T-helper 2 cell treated with Interferon-gamma antibody and Interleukin-4, amounts not matched to agents 100 ng/mL and 5 ng/mL, for 36 hours (primary cell): ENCODE measurements around the gene SORCS2. TPM values are rescaled to one million over a fixed set of nuclear protein-coding genes. Genes with fewer than 3 reads are reported as not detected.

Experiments
- intact Hi-C: fragments of 100-400 bp; cut with micrococcal nuclease; formaldehyde crosslinking; loops from one replicate; pipeline ENCODE4 v1.15.1; 2023
- total RNA-seq: library from RNA; stranded (reverse); gene quantifications from 2 replicates; pipeline ENCODE4 v1.2.3, GENCODE V29; 2022

Gene SORCS2
- total RNA-seq, 1 donor from 2014 or later, result 0.05 TPM

- intact Hi-C loops, result no loop called here
Observed at GRCh38 chr4:7646384-7647061, 454.2 kb downstream of the SORCS2 start.

GRCh38 chr4:7647186-7647585 lies 454.8 kb downstream of the SORCS2 start:
- intact Hi-C loops, result no loop called here

GRCh38 chr4:7647600-7648543 lies 455.5 kb downstream of the SORCS2 start:
- intact Hi-C loops, result no loop called here

DNA sequence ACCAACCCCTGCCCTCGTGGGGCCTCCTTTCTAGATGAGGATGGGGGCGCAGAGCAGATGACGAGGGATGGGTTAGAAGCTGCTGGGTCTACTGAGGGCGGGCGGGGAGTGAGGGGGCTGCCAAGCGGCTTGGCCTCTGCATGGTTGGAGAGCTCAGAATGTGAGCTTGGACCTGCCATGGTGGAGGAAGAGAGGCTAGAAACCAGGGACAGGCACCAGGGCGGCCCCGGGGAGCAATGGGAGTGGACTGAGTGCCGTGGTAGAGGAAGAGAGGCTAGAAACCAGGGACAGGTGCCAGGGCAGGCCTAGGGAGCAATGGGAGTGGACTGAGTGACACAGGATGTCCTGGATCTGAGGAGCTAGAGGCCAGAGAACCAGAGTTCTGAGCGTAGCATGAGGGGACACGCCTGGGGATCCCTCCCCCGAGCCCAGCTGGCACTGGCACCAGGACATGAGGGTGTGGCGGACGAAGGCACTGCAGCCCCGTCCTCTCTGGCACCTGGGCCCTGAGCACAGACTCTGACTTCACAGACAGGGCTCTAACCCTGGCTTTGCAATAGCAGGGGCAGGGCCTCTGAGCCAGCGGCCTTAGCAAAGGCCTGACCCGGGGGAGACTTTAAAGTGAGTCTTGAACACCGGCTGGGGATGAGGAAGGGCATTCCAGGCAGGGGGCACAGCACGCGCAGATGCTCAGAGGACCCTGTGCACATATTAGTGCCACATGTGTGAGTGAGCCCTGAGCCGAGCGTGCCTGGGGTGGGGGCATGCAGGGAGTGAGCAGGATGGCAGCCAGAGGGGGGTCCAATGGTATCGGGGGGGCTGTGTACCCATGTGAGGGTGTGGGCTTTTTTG lies 456.4 kb downstream of the SORCS2 start:
- intact Hi-C loops, result no loop called here

DNA sequence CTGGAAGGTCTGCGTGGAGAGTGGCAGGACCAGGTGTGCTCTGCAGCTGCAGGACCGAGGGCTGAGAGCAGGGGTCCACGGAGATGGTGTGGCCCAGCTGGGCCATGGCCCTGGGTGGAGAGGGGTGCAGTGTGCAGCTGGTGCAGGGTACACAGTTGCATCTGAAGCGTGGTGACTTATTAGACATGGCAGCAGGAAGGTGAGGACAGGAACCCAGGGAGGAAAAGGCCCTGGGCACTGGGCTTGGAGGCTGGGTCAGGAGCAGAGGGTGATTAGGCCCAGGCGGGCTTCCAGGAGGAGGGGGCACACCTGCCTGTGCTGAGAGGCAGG lies 457.0 kb downstream of the SORCS2 start:
- intact Hi-C loops, result no loop called here

- intact Hi-C loops, result loop anchor here (10.0 kb wide), 1 partner anchor 545 kb away; no protein-coding TSS in a partner anchor
Observed at GRCh38 chr4:7649741-7650531, 457.6 kb downstream of the SORCS2 start.

- intact Hi-C loops, result loop anchor here (10.0 kb wide), 1 partner anchor 546 kb away; no protein-coding TSS in a partner anchor
Observed at GRCh38 chr4:7650606-7651385, 458.5 kb downstream of the SORCS2 start.

GRCh38 chr4:7651461-7651921 lies 459.2 kb downstream of the SORCS2 start:
- intact Hi-C loops, result loop anchor here (10.0 kb wide), 1 partner anchor 547 kb away; no protein-coding TSS in a partner anchor

- intact Hi-C loops, result loop anchor here (10.0 kb wide), 1 partner anchor 547 kb away; no protein-coding TSS in a partner anchor
Observed at GRCh38 chr4:7652006-7652405, 459.7 kb downstream of the SORCS2 start.

DNA sequence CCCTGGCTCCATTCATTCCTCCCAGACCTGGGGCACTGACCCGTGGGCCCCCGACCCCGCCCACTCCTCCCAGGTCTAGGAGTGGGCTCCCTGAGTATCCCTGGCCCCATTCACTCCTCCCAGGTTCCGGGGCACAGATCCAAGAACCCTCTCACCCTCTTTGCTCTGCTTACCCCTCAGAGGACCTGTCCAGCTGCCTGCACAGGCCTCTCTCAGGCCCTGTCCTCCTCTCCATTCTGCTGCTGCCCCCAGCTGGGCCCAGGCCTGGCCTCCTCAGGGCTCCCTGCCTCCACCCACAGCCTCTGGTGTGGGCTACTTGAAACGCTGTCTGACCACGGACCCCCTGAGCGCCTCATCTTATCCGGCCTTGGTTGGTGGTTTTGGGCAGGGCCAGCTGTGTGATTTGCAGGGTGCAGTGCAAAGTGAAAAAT lies 460.1 kb downstream of the SORCS2 start:
- intact Hi-C loops, result loop anchor here (10.0 kb wide), 1 partner anchor 548 kb away; no protein-coding TSS in a partner anchor

DNA sequence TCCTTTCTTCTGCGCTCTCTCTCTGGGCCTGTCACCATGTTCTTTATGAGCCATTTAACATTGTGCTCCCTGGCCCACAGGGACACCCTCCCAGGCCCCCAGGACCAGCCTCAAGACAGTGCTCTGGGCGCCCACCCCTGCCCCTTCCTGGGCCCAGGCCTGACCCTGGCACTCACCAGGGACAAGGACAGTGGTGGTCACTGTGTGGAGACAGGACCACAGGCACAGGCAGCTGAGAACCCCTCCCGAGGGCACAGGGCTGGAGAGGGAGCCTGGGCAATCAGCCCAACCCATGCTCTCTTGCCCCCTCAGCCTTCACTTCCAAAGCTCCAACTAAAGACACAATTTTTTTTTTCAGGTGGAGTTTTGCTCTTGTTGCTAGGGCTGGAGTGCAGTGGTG lies 460.6 kb downstream of the SORCS2 start:
- intact Hi-C loops, result loop anchor here (10.0 kb wide), 1 partner anchor 548 kb away; no protein-coding TSS in a partner anchor

DNA sequence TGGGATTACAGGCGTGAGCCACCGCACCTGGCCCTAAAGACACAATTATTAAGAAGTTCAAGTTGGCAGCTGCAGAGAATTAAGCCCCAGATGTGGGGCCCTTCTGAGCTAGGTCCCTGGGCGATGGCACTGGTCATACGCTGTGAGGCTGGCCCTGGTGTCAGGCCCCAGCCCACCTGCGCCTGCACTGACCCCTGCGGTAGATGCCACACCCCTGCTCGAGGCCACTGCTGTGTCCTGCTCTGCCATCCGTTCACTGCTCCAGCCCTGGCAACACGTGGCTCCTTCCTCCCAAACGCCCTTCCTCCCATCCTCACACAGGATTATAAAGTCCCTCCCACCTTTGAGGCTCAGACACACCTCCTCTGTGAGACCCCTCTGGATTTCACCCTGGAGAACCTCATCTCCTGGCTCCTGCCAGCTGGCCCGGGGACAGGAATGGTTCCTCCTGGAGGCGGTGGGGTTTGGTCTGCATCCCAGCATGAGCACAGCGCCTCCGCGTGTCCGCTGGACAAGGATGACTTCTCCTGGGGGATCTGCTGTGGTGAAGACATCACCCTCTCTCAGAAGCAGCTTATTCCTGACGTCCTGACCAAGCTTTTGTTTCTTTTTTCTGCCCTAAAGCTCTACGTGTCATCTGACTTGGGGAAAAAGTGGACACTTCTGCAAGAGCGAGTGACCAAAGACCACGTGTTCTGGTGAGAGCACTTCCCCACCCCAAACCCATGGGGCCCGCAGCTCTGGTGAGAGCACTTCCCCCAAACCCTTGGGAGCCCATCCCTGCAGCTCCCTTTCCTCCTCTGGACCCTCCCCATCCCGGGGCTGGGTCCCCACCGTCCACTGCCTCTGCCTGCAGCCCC lies 461.4 kb downstream of the SORCS2 start:
- intact Hi-C loops, result loop anchor here (10.0 kb wide), 1 partner anchor 549 kb away; no protein-coding TSS in a partner anchor

DNA sequence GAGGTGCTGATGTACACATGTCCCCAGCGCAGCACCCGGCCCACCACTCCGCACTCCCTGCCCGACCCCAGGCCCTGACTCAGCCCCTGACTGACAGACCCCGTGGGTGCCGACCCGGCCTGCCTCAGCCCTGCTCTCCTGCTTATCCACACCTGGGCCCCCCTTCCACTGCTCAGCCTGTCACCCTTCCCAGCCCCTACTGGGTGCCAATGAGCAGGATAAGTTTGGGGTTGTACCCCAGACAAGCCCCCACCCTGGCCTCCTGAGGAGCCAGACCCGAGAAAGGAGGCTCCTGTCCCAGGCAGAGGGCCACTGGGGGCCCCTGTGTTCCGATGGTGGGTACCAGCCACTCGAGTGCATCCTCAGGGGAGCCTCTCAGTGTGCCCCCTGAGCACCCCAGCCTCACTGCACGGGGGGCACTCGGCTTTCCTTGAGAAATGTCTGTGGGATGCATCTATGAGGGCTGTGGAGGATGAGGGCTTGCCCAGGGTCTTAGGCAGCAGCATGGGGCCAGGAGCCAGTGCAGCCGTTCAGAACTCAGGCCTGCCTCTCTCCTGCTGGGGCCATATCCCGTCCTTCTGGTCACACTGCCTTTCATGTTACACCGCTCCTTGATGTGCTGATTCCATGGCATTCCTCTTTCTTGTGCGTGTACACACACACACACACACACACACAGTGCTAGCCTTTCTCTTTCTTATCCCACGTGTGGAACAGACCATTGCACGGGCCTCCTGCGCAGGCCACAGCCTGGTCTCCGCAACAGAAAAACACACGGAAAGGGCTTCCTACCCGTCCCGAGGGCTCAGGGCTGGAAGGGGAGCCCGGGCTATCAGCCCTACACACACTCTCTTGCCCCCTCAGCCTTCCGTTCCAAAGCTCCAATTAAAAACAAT lies 462.5 kb downstream of the SORCS2 start:
- intact Hi-C loops, result loop anchor here (10.0 kb wide), 1 partner anchor 550 kb away; no protein-coding TSS in a partner anchor

DNA sequence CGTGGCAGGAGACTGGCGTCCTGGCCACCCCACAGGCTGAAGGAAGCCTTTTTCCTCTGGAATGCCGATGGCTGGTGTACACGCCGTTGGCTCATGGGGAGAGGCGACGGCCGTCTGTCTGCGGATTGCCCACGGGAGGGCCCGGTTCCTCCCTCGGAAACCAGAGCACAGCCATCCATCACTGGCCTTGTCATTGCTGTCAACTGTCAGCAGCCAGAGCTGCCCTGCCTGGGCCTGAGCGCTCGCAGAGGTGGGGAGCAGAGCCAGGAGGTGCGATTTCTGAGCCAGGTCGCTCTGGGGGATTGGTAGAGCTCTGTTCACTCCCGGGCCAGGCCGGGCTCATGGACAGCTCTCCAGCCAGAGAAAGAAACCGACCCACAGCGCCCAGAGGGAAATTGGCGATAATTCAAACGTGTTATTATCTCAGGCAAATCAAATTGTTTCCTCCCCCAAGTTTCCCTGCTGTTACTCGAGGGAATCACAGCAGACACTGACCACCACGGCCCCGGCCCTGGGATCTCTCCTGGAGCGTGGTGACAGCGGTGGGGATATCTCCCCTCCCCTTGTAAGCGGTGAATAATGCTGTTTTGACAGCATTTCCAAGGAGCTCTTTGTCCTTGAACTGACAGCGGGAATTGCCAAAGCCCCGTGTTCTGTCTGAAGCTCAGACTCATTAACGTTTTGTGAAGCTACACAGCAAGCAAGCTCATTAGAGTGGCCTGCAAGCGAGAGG lies 463.3 kb downstream of the SORCS2 start:
- intact Hi-C loops, result loop anchor here (10.0 kb wide), 1 partner anchor 551 kb away; no protein-coding TSS in a partner anchor

DNA sequence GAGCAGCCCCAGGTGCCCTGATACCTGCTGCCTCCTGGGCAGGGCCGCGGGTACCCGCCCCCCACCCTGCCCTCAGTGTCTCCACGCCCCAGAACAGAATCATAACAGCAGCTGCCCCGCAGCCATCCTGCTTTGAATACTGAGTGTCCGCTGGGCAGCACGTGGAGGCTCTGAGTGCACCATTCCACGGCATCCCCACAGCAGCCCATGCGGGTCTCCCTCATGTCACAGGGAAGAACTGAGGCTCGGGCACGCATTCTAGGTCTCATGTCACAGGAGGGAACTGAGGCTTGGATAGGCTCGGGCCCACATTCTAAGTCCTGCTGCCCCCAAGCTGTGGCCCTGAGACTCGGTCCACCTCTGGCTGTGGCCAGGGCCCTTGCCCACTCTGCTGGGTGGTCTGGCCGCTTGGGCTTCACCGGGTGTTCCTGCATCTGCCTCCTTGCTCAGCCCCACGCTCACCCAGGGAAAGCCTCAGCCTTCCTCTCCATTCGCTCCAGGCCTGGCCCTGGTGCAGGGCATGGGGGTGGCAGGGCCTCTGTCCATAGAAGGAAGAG lies 464.0 kb downstream of the SORCS2 start:
- intact Hi-C loops, result loop anchor here (10.0 kb wide), 1 partner anchor 552 kb away; no protein-coding TSS in a partner anchor
